MM.1S (cell line): ENCODE data around the gene HPS4.

Experiments
- DNase-seq: peaks from one replicate; pipeline ENCODE4 v3.0.0-alpha.2; 2015
- H2AFZ ChIP-seq: fragments of 300-600 bp; sonication (generic); 2 replicates; pipeline ENCODE4 v1.6.0; 2016; ENCODE audit warnings: antibody characterized with exemption, low read length
- H3F3A ChIP-seq: fragments of 300-600 bp; sonication (generic); 2 replicates; pipeline ENCODE4 v1.6.1; 2016; ENCODE audit warnings: mild to moderate bottlenecking, antibody characterized with exemption, low read length, moderate library complexity, mixed read lengths; ENCODE audit not compliant: insufficient read depth
- H3K27ac ChIP-seq: fragments of 300-600 bp; sonication (generic); 2 replicates; pipeline ENCODE4 v1.5.1; 2016; ENCODE audit warnings: mild to moderate bottlenecking, low read length
- H3K27me3 ChIP-seq: fragments of 300-600 bp; sonication (generic); replicated peaks from 2 replicates; pipeline ENCODE4 v1.6.0; 2016; ENCODE audit warnings: low read length; ENCODE audit not compliant: insufficient read depth
- H3K36me3 ChIP-seq: fragments of 300-600 bp; sonication (generic); replicated peaks from 2 replicates; pipeline ENCODE4 v1.6.1; 2016; ENCODE audit warnings: mild to moderate bottlenecking, low read length, mixed read lengths; ENCODE audit not compliant: insufficient read depth
- H3K4me1 ChIP-seq: fragments of 300-600 bp; sonication (generic); 2 replicates; pipeline ENCODE4 v1.6.1; 2016; ENCODE audit warnings: low read length, mixed read lengths
- H3K4me2 ChIP-seq: fragments of 300-600 bp; sonication (generic); 2 replicates; pipeline ENCODE4 v1.6.0; 2016; ENCODE audit warnings: low read depth, low read length
- H3K4me3 ChIP-seq: fragments of 300-600 bp; sonication (generic); 2 replicates; pipeline ENCODE4 v1.5.1; 2016; ENCODE audit warnings: low read length, mixed read lengths
- H3K79me2 ChIP-seq: fragments of 300-600 bp; sonication (generic); 2 replicates; pipeline ENCODE4 v1.6.1; 2016; ENCODE audit warnings: mixed run types, low read length, mixed read lengths
- H3K9ac ChIP-seq: fragments of 300-600 bp; sonication (generic); 2 replicates; pipeline ENCODE4 v1.6.1; 2016; ENCODE audit warnings: low read length, mixed read lengths
- H3K9me2 ChIP-seq: fragments of 300-600 bp; sonication (generic); replicated peaks from 2 replicates; pipeline ENCODE4 v1.6.1; 2016; ENCODE audit warnings: mild to moderate bottlenecking, low read length, mixed read lengths; ENCODE audit not compliant: insufficient read depth
- H3K9me3 ChIP-seq: fragments of 300-600 bp; sonication (generic); replicated peaks from 2 replicates; pipeline ENCODE4 v1.6.1; 2016; ENCODE audit warnings: mild to moderate bottlenecking, low read length, mixed read lengths; ENCODE audit not compliant: insufficient read depth
- H4K20me1 ChIP-seq: fragments of 300-600 bp; sonication (generic); 2 replicates; pipeline ENCODE4 v1.6.1; 2016; ENCODE audit warnings: mild to moderate bottlenecking, low read length, moderate library complexity, mixed read lengths; ENCODE audit not compliant: insufficient read depth
- EZH2 ChIP-seq: fragments of 300-600 bp; sonication (generic); optimal IDR thresholded peaks from 2 replicates; pipeline ENCODE3; 2017; ENCODE audit warnings: low read depth, mild to moderate bottlenecking, antibody characterized with exemption, low read length, mixed read lengths
- EZH2phosphoT487 ChIP-seq: fragments of 300-600 bp; sonication (generic); IDR thresholded peaks from 2 replicates; pipeline ENCODE4 v1.6.1; 2018; ENCODE audit warnings: antibody characterized with exemption, low read length
- TF ChIP-seq, protein P1 (sequence below): fragments of 300-600 bp; sonication (generic); IDR thresholded peaks from 2 replicates; pipeline ENCODE4 v1.5.1; 2016; ENCODE audit warnings: antibody characterized with exemption, low read length, mixed read lengths

HPS4 gene

GRCh38 chr22:26461188-26461810 is 22.3 kb downstream of the HPS4 start:
- H3K9ac ChIP-seq = no peak overlapping the region
- H3K4me1 ChIP-seq = no peaks in the 10 kb centered on the region
- H3K4me2 ChIP-seq = no peak overlapping the region
- H3K4me3 ChIP-seq = no peak overlapping the region
- no peaks in the 10 kb centered on the region for H3K27me3 ChIP-seq
- no peaks in the 10 kb centered on the region for H3K9me3 ChIP-seq
- TF ChIP-seq EZH2phosphoT487 = no peak
- TF ChIP-seq, protein P1, sequence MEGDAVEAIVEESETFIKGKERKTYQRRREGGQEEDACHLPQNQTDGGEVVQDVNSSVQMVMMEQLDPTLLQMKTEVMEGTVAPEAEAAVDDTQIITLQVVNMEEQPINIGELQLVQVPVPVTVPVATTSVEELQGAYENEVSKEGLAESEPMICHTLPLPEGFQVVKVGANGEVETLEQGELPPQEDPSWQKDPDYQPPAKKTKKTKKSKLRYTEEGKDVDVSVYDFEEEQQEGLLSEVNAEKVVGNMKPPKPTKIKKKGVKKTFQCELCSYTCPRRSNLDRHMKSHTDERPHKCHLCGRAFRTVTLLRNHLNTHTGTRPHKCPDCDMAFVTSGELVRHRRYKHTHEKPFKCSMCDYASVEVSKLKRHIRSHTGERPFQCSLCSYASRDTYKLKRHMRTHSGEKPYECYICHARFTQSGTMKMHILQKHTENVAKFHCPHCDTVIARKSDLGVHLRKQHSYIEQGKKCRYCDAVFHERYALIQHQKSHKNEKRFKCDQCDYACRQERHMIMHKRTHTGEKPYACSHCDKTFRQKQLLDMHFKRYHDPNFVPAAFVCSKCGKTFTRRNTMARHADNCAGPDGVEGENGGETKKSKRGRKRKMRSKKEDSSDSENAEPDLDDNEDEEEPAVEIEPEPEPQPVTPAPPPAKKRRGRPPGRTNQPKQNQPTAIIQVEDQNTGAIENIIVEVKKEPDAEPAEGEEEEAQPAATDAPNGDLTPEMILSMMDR = peak; percentile 82
- H2AFZ ChIP-seq = no peak overlapping the region
- no peak for DNase-seq
- 0 out of 2 replicates have a peak, but pooled peaks cover 4% of the 10 kb centered on the region for H3K79me2 ChIP-seq
- H3K9me2 ChIP-seq = no peaks in the 10 kb centered on the region
- H3F3A ChIP-seq = no peaks in the 10 kb centered on the region
- no peak overlapping the region for H3K27ac ChIP-seq
- H4K20me1 ChIP-seq = no peaks in the 10 kb centered on the region
- H3K36me3 ChIP-seq = no peaks in the 10 kb centered on the region

- Histone ChIP-seq H3K79me2 (0 out of 2 replicates have a peak, but pooled peaks cover 4% of the 10 kb centered on the region), H3K4me2 (no peak overlapping the region), H4K20me1 (no peaks in the 10 kb centered on the region)
These were observed 23.4 kb downstream of the HPS4 start for GRCh38 chr22:26460202-26460601.

DNA sequence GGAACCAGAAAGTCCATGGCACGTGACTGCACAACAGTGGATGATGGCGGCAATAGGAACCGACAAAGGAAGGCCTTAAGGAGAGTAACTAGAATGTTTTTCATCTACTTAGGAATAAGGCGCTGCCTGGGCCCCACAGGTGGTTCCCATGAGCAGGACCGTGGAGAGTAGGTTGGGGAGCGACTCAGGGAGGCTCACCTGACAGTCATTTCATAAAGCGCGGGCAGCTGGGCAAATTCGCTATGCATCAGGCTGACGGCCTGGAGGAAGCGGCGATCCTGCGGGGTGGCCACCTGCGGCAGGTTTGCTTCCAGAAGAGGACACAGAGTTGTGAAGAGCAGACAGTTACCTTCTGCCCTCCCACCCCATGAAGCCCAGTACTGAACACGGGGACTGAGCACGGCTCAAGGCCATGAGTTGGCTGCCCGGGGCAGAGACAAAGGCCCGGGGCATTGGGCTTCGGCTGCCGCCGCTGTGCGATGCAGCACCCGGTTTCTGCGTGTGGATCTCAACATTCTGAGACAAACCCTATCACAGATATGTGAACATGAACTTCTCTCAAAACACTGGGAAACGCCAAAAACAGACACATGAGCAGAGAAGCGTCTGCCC is 25.8 kb downstream of the HPS4 start:
- H3K4me2 ChIP-seq = no peak overlapping the region
- H3K79me2 ChIP-seq = 0 out of 2 replicates have a peak, but pooled peaks cover 4% of the 10 kb centered on the region
- TF ChIP-seq EZH2 = no peak
- TF ChIP-seq EZH2phosphoT487 = no peak
- TF ChIP-seq, protein P1 = no peak
- no peaks in the 10 kb centered on the region for H3F3A ChIP-seq
- no peak overlapping the region for H3K4me3 ChIP-seq
- no peak overlapping the region for H3K27ac ChIP-seq
- no peaks in the 10 kb centered on the region for H3K4me1 ChIP-seq
- no peaks in the 10 kb centered on the region for H4K20me1 ChIP-seq
- H3K36me3 ChIP-seq = no peaks in the 10 kb centered on the region
- no peaks in the 10 kb centered on the region for H3K9me2 ChIP-seq
- no peak for DNase-seq
- no peaks in the 10 kb centered on the region for H3K27me3 ChIP-seq
- H3K9ac ChIP-seq = no peak overlapping the region
- H3K9me3 ChIP-seq = no peaks in the 10 kb centered on the region
- H2AFZ ChIP-seq = no peak overlapping the region

More at GRCh38 chr22:26460202-26460601, 23.4 kb downstream of the HPS4 start:
- no peaks in the 10 kb centered on the region for H3K9me3 ChIP-seq
- no peak overlapping the region for H3K27ac ChIP-seq
- H3K9ac ChIP-seq = no peak overlapping the region
- no peak overlapping the region for H3K4me3 ChIP-seq
- no peaks in the 10 kb centered on the region for H3F3A ChIP-seq
- H2AFZ ChIP-seq = no peak overlapping the region
- DNase-seq = no peak
- H3K4me1 ChIP-seq = no peaks in the 10 kb centered on the region
- TF ChIP-seq EZH2 (no peak), EZH2phosphoT487 (no peak)
- TF ChIP-seq, protein P1 = no peak
- H3K36me3 ChIP-seq = no peaks in the 10 kb centered on the region
- no peaks in the 10 kb centered on the region for H3K9me2 ChIP-seq
- no peaks in the 10 kb centered on the region for H3K27me3 ChIP-seq
